HCT116 (cell line): ENCODE data around the gene ATXN7L1. TPM values are rescaled to one million over a fixed set of nuclear protein-coding genes. Genes with fewer than 3 reads are reported as not detected.

Experiments used
- ATAC-seq: fragments of 200-7000 bp; cut with Tn5 transposase; 2 replicates; pipeline ENCODE4 v1.9.1; 2020; ENCODE audit warnings: mild to moderate bottlenecking, moderate library complexity
- BruUV-seq: library from RNA; stranded (reverse); fragments of 400-500 nt; replicated peaks from 2 replicates; lab custom pipeline; 2021; lab: Mats Ljungman, UMichigan
- CTCF ChIA-PET: fragments of 300-600 bp; sonication (Branson Sonifier 250); formaldehyde crosslinking; loops from one replicate; lab custom pipeline; 2021; ENCODE audit warnings: antibody characterized with exemption; lab: Charles Lee
- POLR2A ChIA-PET: fragments of 300-600, 350-600 bp; sonication (Branson Sonifier 250); formaldehyde crosslinking; loops from one replicate; lab custom pipeline; 2021; ENCODE audit warnings: antibody characterized with exemption; lab: Charles Lee
- RAD21 ChIA-PET, 2 experiments: fragments of 300-600 bp; sonication (Branson Sonifier 250); formaldehyde crosslinking; loops; one replicate each; lab custom pipeline; 2023; ENCODE audit warnings: low total read pairs in 2 of 2; ENCODE audit not compliant: uncharacterized antibody in 2 of 2, unreplicated experiment in 2 of 2, low non-redundant PET in 1 of 2; lab: Charles Lee
- DNase-seq: peaks from one replicate; pipeline ENCODE4 v3.0.0-alpha.2; 2010; ENCODE audit warnings: low read depth, low spot score
- H2AFZ ChIP-seq: fragments of 200-600 bp; shearing (Covaris generic), sonication (generic); 2 replicates; pipeline ENCODE4 v1.6.1; 2017; ENCODE audit warnings: low read depth, mixed run types, mixed read lengths, antibody characterized with exemption, low read length; ENCODE audit not compliant: poor library complexity, severe bottlenecking
- H3K27ac ChIP-seq: 2 replicates; pipeline ENCODE4 v1.5.1; 2012; ENCODE audit warnings: low read depth, low read length
- H3K27me3 ChIP-seq: fragments of 200-600 bp; sonication (generic); 2 replicates; pipeline ENCODE4 v1.6.1; 2016; ENCODE audit warnings: mixed run types, low read length, mixed read lengths; ENCODE audit not compliant: insufficient read depth
- H3K36me3 ChIP-seq, 2 experiments: fragments of 200-500 bp in 1 of 2; fragments of 200-600 bp in 1 of 2; sonication (Bioruptor generic) in 1 of 2; sonication (generic) in 1 of 2; 2 replicates each; pipeline versions ENCODE4 v1.5.1 to v1.6.1; 2014 to 2016; ENCODE audit warnings: low read length in 2 of 2, inconsistent platforms in 1 of 2, mixed read lengths in 1 of 2, mixed run types in 1 of 2; ENCODE audit not compliant: insufficient read depth in 2 of 2, control insufficient read depth in 1 of 2
- H3K4me1 ChIP-seq, 2 experiments: fragments of 200-600 bp in 1 of 2; sonication (generic) in 1 of 2; 2 replicates each; pipeline versions ENCODE4 v1.5.1 to v1.6.1; 2012 to 2017; ENCODE audit warnings: low read length in 2 of 2, inconsistent platforms in 1 of 2, mild to moderate bottlenecking in 1 of 2, mixed read lengths in 1 of 2, mixed run types in 1 of 2, moderate library complexity in 1 of 2; ENCODE audit not compliant: insufficient read depth in 2 of 2, control insufficient read depth in 1 of 2
- H3K4me2 ChIP-seq: fragments of 200-600 bp; sonication (generic); 2 replicates; pipeline ENCODE4 v1.6.1; 2017; ENCODE audit warnings: mixed run types, low read length, mixed read lengths
- H3K4me3 ChIP-seq, 2 experiments: fragments of 200-600 bp in 1 of 2; sonication (generic) in 1 of 2; replicated peaks in 1 of 2; 2 replicates each; pipeline ENCODE4 v1.5.1; 2011 to 2016; ENCODE audit warnings: low read length in 2 of 2, control low read depth in 1 of 2, low read depth in 1 of 2, mild to moderate bottlenecking in 1 of 2, mixed read lengths in 1 of 2, mixed run types in 1 of 2
- H3K79me2 ChIP-seq: fragments of 200-600 bp; sonication (generic); 2 replicates; pipeline ENCODE4 v1.6.1; 2017; ENCODE audit warnings: mild to moderate bottlenecking, mixed run types, low read length, moderate library complexity, mixed read lengths; ENCODE audit not compliant: insufficient read depth
- H3K9ac ChIP-seq: fragments of 200-600 bp; sonication (generic); 2 replicates; pipeline ENCODE4 v1.6.1; 2016; ENCODE audit warnings: low read length, mixed read lengths
- H3K9me2 ChIP-seq: fragments of 200-600 bp; sonication (generic), shearing (Covaris generic); 2 replicates; pipeline ENCODE4 v1.6.1; 2017; ENCODE audit warnings: mixed run types, mild to moderate bottlenecking, moderate library complexity; ENCODE audit not compliant: insufficient read depth
- H3K9me3 ChIP-seq, 2 experiments: fragments of 200-500 bp in 1 of 2; fragments of 200-600 bp in 1 of 2; sonication (Bioruptor generic) in 1 of 2; sonication (generic) in 1 of 2; 2 replicates each; pipeline ENCODE4 v1.6.1; 2014 to 2017; ENCODE audit warnings: low read length in 2 of 2, mixed read lengths in 2 of 2, inconsistent platforms in 1 of 2, low read depth in 1 of 2, mild to moderate bottlenecking in 1 of 2, mixed run types in 1 of 2, moderate library complexity in 1 of 2; ENCODE audit not compliant: control insufficient read depth in 1 of 2, insufficient read depth in 1 of 2
- H4K20me1 ChIP-seq: fragments of 200-600 bp; sonication (generic), shearing (Covaris generic); 2 replicates; pipeline ENCODE4 v1.6.1; 2017; ENCODE audit warnings: mixed run types, mild to moderate bottlenecking, moderate library complexity; ENCODE audit not compliant: insufficient read depth
- ATF3 ChIP-seq: IDR thresholded peaks from 2 replicates; pipeline ENCODE4 v1.6.1; 2012
- CEBPB ChIP-seq: IDR thresholded peaks from 2 replicates; pipeline ENCODE4 v1.6.1; 2012; ENCODE audit warnings: low read depth
- CTCF ChIP-seq, 3 experiments: fragments of 200-600 bp in 1 of 3; sonication (generic) in 1 of 3; IDR thresholded peaks in 2 of 3; conservative IDR thresholded peaks in 1 of 3; 2 replicates each; pipeline ENCODE4 v1.5.1; 2012 to 2017; ENCODE audit warnings: low read depth in 2 of 3, low read length in 2 of 3, antibody characterized with exemption in 1 of 3, borderline replicate concordance in 1 of 3, control low read depth in 1 of 3, mild to moderate bottlenecking in 1 of 3, mixed read lengths in 1 of 3, mixed run types in 1 of 3, moderate library complexity in 1 of 3; ENCODE audit not compliant: insufficient read depth in 1 of 3
- EGR1 ChIP-seq: IDR thresholded peaks from 2 replicates; pipeline ENCODE4 v1.6.1; 2012; ENCODE audit warnings: low read depth
- ELF1 ChIP-seq: IDR thresholded peaks from 2 replicates; pipeline ENCODE4 v1.6.1; 2012; ENCODE audit warnings: low read depth, borderline replicate concordance
- EZH2 ChIP-seq: fragments of 200-600 bp; sonication (generic); IDR thresholded peaks from 2 replicates; pipeline ENCODE4 v1.6.1; 2017; ENCODE audit warnings: antibody characterized with exemption, mixed run types
- POLR2A ChIP-seq: IDR thresholded peaks from 2 replicates; pipeline ENCODE4 v1.7.0; 2011; ENCODE audit warnings: borderline replicate concordance; ENCODE audit not compliant: insufficient read depth, insufficient read length; ENCODE audit errors: extremely low read depth
- POLR2AphosphoS5 ChIP-seq: IDR thresholded peaks from 2 replicates; pipeline ENCODE4 v1.6.1; 2011; ENCODE audit warnings: mild to moderate bottlenecking, low read depth, low read length, moderate library complexity
- SP1 ChIP-seq: IDR thresholded peaks from 2 replicates; pipeline ENCODE4 v1.6.1; 2012; ENCODE audit warnings: low read depth
- TCF7L2 ChIP-seq: IDR thresholded peaks from 2 replicates; pipeline ENCODE4 v1.7.0; 2011; ENCODE audit warnings: borderline replicate concordance, inconsistent platforms; ENCODE audit not compliant: insufficient read depth, insufficient read length; ENCODE audit errors: extremely low read depth
- YY1 ChIP-seq: IDR thresholded peaks from 2 replicates; pipeline ENCODE4 v1.6.1; 2011; ENCODE audit warnings: low read length, low read depth, moderate library complexity, mild to moderate bottlenecking; ENCODE audit not compliant: insufficient replicate concordance; ENCODE audit errors: extremely low read depth
- ZFX ChIP-seq: fragments of 450-650 bp; IDR thresholded peaks from 2 replicates; pipeline ENCODE4 v1.6.1; 2017
- ZNF274 ChIP-seq: fragments of 200-500 bp; sonication (Bioruptor generic); IDR thresholded peaks from 2 replicates; pipeline ENCODE4 v1.6.1; 2014; ENCODE audit warnings: mild to moderate bottlenecking, low read depth, low read length, inconsistent platforms
- intact Hi-C: fragments of 100-400 bp; cut with micrococcal nuclease; formaldehyde crosslinking; loops from 2 replicates; pipeline ENCODE4 v1.10.0; 2022
- total RNA-seq: library from RNA; stranded (reverse); gene quantifications from one replicate; pipeline ENCODE4 v1.2.1, GENCODE V29; 2021; ENCODE audit not compliant: unreplicated experiment
- TF ChIP-seq, protein P1 (sequence below): IDR thresholded peaks from 2 replicates; pipeline ENCODE4 v1.6.1; 2012; ENCODE audit warnings: low read depth

ATXN7L1 gene
- total RNA-seq, 1 experiment from 2014 or later, result 11.5 TPM

- POLR2A ChIA-PET, result no interaction called here
- Histone ChIP-seq H3K9me3 (no peaks in the 10 kb centered on the region), H3K4me3 (no peak overlapping the region), H3K9ac (no peak overlapping the region), H3K9me2 (no peaks in the 10 kb centered on the region), H3K79me2 (no peaks in the 10 kb centered on the region), H3K27me3 (no peaks in the 10 kb centered on the region), H3K4me1 (no peaks in the 10 kb centered on the region), H2AFZ (no peak overlapping the region), H3K4me2 (no peak overlapping the region), H3K36me3 (no peaks in the 10 kb centered on the region), H4K20me1 (no peaks in the 10 kb centered on the region), H3K27ac (no peak overlapping the region)
- no peak for ATAC-seq
- RAD21 ChIA-PET, result no interaction called here
- BruUV-seq, result no TSS peak
- no peak for TF ChIP-seq ZFX
- intact Hi-C loops, result no loop called here
- CTCF ChIA-PET, result no interaction called here
- no peak for DNase-seq
Observed at GRCh38 chr7:105614341-105614840, 262.0 kb downstream of the ATXN7L1 start.

GRCh38 chr7:105613611-105614330, 262.6 kb downstream of the ATXN7L1 start:
- no TSS peak for BruUV-seq
- H3K27ac ChIP-seq, result no peak overlapping the region
- ATAC-seq (no peak), DNase-seq (no peak)
- H3K36me3 ChIP-seq, result no peaks in the 10 kb centered on the region
- intact Hi-C loops, result no loop called here
- no peaks in the 10 kb centered on the region for H3K79me2 ChIP-seq
- H2AFZ ChIP-seq, result no peak overlapping the region
- no peaks in the 10 kb centered on the region for H3K9me2 ChIP-seq
- H4K20me1 ChIP-seq, result no peaks in the 10 kb centered on the region
- no peaks in the 10 kb centered on the region for H3K27me3 ChIP-seq
- ChIA-PET POLR2A (no interaction called here), CTCF (no interaction called here), RAD21 (no interaction called here)
- no peak overlapping the region for H3K9ac ChIP-seq
- H3K9me3 ChIP-seq, result no peaks in the 10 kb centered on the region
- H3K4me3 ChIP-seq, result no peak overlapping the region
- no peak overlapping the region for H3K4me2 ChIP-seq
- H3K4me1 ChIP-seq, result no peaks in the 10 kb centered on the region
- no peak for TF ChIP-seq POLR2AphosphoS5
- TF ChIP-seq POLR2A, result no peak
- no peak for TF ChIP-seq ZNF274
- TF ChIP-seq ATF3, result no peak
- no peak for TF ChIP-seq CEBPB
- no peak for TF ChIP-seq TCF7L2
- no peak for TF ChIP-seq ZFX
- TF ChIP-seq SP1, result no peak
- TF ChIP-seq EGR1, result no peak
- no peak for TF ChIP-seq ELF1
- no peak for TF ChIP-seq CTCF (IDR thresholded peaks at IDR 0.05 in 2 of 3, conservative IDR thresholded peaks at IDR 0.05 in 1 of 3; ENCODE audit: borderline replicate concordance in 1 of 3, insufficient read depth in 1 of 3, low read depth in 2 of 3, low read length in 2 of 3)
- no peak for TF ChIP-seq EZH2
- TF ChIP-seq, protein P1, sequence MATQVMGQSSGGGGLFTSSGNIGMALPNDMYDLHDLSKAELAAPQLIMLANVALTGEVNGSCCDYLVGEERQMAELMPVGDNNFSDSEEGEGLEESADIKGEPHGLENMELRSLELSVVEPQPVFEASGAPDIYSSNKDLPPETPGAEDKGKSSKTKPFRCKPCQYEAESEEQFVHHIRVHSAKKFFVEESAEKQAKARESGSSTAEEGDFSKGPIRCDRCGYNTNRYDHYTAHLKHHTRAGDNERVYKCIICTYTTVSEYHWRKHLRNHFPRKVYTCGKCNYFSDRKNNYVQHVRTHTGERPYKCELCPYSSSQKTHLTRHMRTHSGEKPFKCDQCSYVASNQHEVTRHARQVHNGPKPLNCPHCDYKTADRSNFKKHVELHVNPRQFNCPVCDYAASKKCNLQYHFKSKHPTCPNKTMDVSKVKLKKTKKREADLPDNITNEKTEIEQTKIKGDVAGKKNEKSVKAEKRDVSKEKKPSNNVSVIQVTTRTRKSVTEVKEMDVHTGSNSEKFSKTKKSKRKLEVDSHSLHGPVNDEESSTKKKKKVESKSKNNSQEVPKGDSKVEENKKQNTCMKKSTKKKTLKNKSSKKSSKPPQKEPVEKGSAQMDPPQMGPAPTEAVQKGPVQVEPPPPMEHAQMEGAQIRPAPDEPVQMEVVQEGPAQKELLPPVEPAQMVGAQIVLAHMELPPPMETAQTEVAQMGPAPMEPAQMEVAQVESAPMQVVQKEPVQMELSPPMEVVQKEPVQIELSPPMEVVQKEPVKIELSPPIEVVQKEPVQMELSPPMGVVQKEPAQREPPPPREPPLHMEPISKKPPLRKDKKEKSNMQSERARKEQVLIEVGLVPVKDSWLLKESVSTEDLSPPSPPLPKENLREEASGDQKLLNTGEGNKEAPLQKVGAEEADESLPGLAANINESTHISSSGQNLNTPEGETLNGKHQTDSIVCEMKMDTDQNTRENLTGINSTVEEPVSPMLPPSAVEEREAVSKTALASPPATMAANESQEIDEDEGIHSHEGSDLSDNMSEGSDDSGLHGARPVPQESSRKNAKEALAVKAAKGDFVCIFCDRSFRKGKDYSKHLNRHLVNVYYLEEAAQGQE, result no peak
- no peak for TF ChIP-seq YY1
